PC-3 (cell line): ENCODE data around the gene GPBP1.

Experiments
- EZH2 ChIP-seq: fragments of 300-600 bp; sonication (generic); IDR thresholded peaks from one replicate; pipeline ENCODE4 v1.6.1; 2017; ENCODE audit warnings: antibody characterized with exemption, mild to moderate bottlenecking, low read length; ENCODE audit not compliant: unreplicated experiment
- EZH2phosphoT487 ChIP-seq: fragments of 300-600 bp; sonication (generic); IDR thresholded peaks from 2 replicates; pipeline ENCODE4 v1.6.1; 2018; ENCODE audit warnings: mild to moderate bottlenecking, antibody characterized with exemption, low read length, borderline replicate concordance
- TF ChIP-seq, protein P1 (sequence below): fragments of 300-600 bp; sonication (generic); conservative IDR thresholded peaks from 2 replicates; pipeline ENCODE4 v1.5.1; 2017; ENCODE audit warnings: antibody characterized with exemption, low read depth, mild to moderate bottlenecking, low read length

DNA sequence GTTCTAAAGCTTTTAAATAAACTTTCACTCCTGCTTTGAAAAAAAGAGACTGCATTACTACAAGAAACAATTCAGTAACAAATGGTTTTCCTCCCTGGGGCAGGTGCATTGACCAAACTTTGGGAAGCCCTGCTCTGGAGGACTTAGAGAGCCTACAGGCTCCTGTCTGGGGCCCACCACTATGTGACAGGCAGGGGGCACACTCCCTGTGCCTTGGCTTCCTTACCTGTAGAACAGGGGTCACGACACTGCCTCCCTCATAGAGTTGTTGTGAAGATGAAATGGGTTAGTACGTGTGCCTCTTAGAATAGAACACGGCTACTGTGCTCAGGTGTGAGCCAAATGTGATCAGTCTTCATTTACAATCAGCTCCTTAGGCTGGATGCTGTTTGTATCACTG lies 130.1 kb downstream of the GPBP1 start:
- TF ChIP-seq, protein P1, sequence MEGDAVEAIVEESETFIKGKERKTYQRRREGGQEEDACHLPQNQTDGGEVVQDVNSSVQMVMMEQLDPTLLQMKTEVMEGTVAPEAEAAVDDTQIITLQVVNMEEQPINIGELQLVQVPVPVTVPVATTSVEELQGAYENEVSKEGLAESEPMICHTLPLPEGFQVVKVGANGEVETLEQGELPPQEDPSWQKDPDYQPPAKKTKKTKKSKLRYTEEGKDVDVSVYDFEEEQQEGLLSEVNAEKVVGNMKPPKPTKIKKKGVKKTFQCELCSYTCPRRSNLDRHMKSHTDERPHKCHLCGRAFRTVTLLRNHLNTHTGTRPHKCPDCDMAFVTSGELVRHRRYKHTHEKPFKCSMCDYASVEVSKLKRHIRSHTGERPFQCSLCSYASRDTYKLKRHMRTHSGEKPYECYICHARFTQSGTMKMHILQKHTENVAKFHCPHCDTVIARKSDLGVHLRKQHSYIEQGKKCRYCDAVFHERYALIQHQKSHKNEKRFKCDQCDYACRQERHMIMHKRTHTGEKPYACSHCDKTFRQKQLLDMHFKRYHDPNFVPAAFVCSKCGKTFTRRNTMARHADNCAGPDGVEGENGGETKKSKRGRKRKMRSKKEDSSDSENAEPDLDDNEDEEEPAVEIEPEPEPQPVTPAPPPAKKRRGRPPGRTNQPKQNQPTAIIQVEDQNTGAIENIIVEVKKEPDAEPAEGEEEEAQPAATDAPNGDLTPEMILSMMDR = no peak
- TF ChIP-seq EZH2 = no peak
- no peak for TF ChIP-seq EZH2phosphoT487
